GM23338 (cell line): ENCODE data around the gene ESYT2. TPM values are rescaled to one million over a fixed set of nuclear protein-coding genes. Genes with fewer than 3 reads are reported as not detected.

ENCODE experiments used
- ATAC-seq: fragments of 200-7000 bp; cut with Tn5 transposase; 3 replicates; pipeline ENCODE4 v1.9.1; 2020
- DNase-seq: peaks from one replicate; pipeline ENCODE4 v3.0.0-alpha.2; 2015; ENCODE audit warnings: low spot score
- H2AFZ ChIP-seq: fragments of 200-600 bp; sonication (generic); 2 replicates; pipeline ENCODE4 v1.8.0; 2016; ENCODE audit warnings: antibody characterized with exemption, mild to moderate bottlenecking, moderate library complexity
- H3F3A ChIP-seq: fragments of 200-600 bp; sonication (generic); replicated peaks from 2 replicates; pipeline ENCODE4 v1.8.0; 2017; ENCODE audit warnings: antibody characterized with exemption, mixed run types, low read depth
- H3K27ac ChIP-seq: fragments of 200-600 bp; sonication (generic); 2 replicates; pipeline ENCODE4 v1.6.1; 2016; ENCODE audit warnings: low read depth
- H3K27me3 ChIP-seq: fragments of 200-600 bp; sonication (generic); 2 replicates; pipeline ENCODE4 v1.8.0; 2016; ENCODE audit warnings: mild to moderate bottlenecking, mixed run types, moderate library complexity; ENCODE audit not compliant: insufficient read depth
- H3K36me3 ChIP-seq: fragments of 200-600 bp; sonication (generic); 2 replicates; pipeline ENCODE4 v1.8.0; 2016; ENCODE audit warnings: mild to moderate bottlenecking; ENCODE audit not compliant: insufficient read depth
- H3K4me1 ChIP-seq: fragments of 200-600 bp; sonication (generic); 2 replicates; pipeline ENCODE4 v1.8.0; 2016; ENCODE audit warnings: mild to moderate bottlenecking, moderate library complexity; ENCODE audit not compliant: insufficient read depth
- H3K4me2 ChIP-seq: fragments of 200-600 bp; sonication (generic); 2 replicates; pipeline ENCODE4 v1.7.1; 2017; ENCODE audit warnings: mixed run types
- H3K4me3 ChIP-seq: fragments of 200-600 bp; sonication (generic); 2 replicates; pipeline ENCODE4 v1.6.1; 2016; ENCODE audit warnings: mixed run types
- H3K79me2 ChIP-seq: fragments of 200-600 bp; sonication (generic); replicated peaks from 2 replicates; pipeline ENCODE4 v1.8.0; 2017; ENCODE audit warnings: mild to moderate bottlenecking; ENCODE audit not compliant: insufficient read depth
- H3K9me2 ChIP-seq: fragments of 200-600 bp; sonication (generic); 2 replicates; pipeline ENCODE4 v1.8.0; 2017; ENCODE audit not compliant: insufficient read depth
- H4K20me1 ChIP-seq: fragments of 200-600 bp; sonication (generic); replicated peaks from 2 replicates; pipeline ENCODE4 v1.8.0; 2017; ENCODE audit warnings: mild to moderate bottlenecking; ENCODE audit not compliant: insufficient read depth
- H3K27ac Mint-ChIP-seq: 2 replicates; pipeline ENCODE4 v1.8.0; 2020; ENCODE audit warnings: inconsistent platforms, mild to moderate bottlenecking, moderate library complexity, mixed read lengths
- H3K27me3 Mint-ChIP-seq: 3 replicates; pipeline ENCODE4 v1.8.0; 2022; ENCODE audit warnings: low read depth, mild to moderate bottlenecking, moderate library complexity, mixed read lengths, inconsistent platforms; ENCODE audit not compliant: insufficient read depth, poor library complexity
- H3K36me3 Mint-ChIP-seq: 3 replicates; pipeline ENCODE4 v1.8.0; 2021; ENCODE audit warnings: low read depth, mild to moderate bottlenecking, inconsistent platforms, moderate library complexity, mixed read lengths
- H3K4me1 Mint-ChIP-seq: 3 replicates; pipeline ENCODE4 v1.8.0; 2020; ENCODE audit warnings: mild to moderate bottlenecking, inconsistent platforms, mixed read lengths
- H3K4me3 Mint-ChIP-seq: 3 replicates; pipeline ENCODE4 v1.8.0; 2021; ENCODE audit warnings: moderate library complexity, mild to moderate bottlenecking, inconsistent platforms, mixed read lengths
- H3K9me3 Mint-ChIP-seq: 3 replicates; pipeline ENCODE4 v1.8.0; 2020; ENCODE audit warnings: moderate library complexity, mild to moderate bottlenecking, inconsistent platforms, mixed read lengths
- CREB1 ChIP-seq: fragments of 250-450 bp; sonication (Bioruptor Pico); IDR thresholded peaks from 2 replicates; pipeline ENCODE4 v1.5.0; 2020; ENCODE audit warnings: low read depth, mild to moderate bottlenecking, moderate library complexity
- EZH2phosphoT487 ChIP-seq: fragments of 200-600 bp; sonication (generic); IDR thresholded peaks from one replicate; pipeline ENCODE4 v1.8.1; 2018; ENCODE audit warnings: antibody characterized with exemption; ENCODE audit not compliant: unreplicated experiment
- NANOG ChIP-seq: IDR thresholded peaks from 2 replicates; pipeline ENCODE4 v1.6.1; 2016; ENCODE audit warnings: antibody characterized with exemption, borderline replicate concordance
- POLR2AphosphoS5 ChIP-seq: IDR thresholded peaks from 2 replicates; pipeline ENCODE4 v1.6.1; 2016; ENCODE audit warnings: antibody characterized with exemption, low read depth
- STAT1 ChIP-seq: IDR thresholded peaks from one replicate; pipeline ENCODE4 v1.6.1; 2016; ENCODE audit warnings: antibody characterized with exemption; ENCODE audit not compliant: unreplicated experiment
- ZNF331 ChIP-seq: fragments of 250-450 bp; sonication (Bioruptor Pico); IDR thresholded peaks from 2 replicates; pipeline ENCODE4 v1.5.0; 2020; ENCODE audit warnings: low read depth, mild to moderate bottlenecking, moderate library complexity
- ZNF462 ChIP-seq: fragments of 250-450 bp; sonication (Bioruptor Pico); IDR thresholded peaks from 2 replicates; pipeline ENCODE4 v1.5.0; 2020; ENCODE audit warnings: mild to moderate bottlenecking, moderate library complexity
- polyA plus RNA-seq: library from polyadenylated mRNA; unstranded; fragments of >200 nt; fragmentation: Nextera tagmentation; extraction: Ambion mirVana; gene quantifications from 2 replicates; pipeline ENCODE4 v1.2.1, GENCODE V29; 2016
- total RNA-seq: library from RNA; depleted of rRNA; stranded (reverse); fragments of >200 nt; shearing (Covaris generic); gene quantifications from 2 replicates; pipeline ENCODE4 v1.2.3, GENCODE V29; 2014

ESYT2 gene
- total and polyA plus RNA-seq, 2 experiments from 2014 or later = 9.6 to 52.7 TPM

GRCh38 chr7:158779061-158780000 is 50.0 kb downstream of the ESYT2 start (continued):
- no peak for TF ChIP-seq ZNF462 (CRISPR knock-in tag)

DNA sequence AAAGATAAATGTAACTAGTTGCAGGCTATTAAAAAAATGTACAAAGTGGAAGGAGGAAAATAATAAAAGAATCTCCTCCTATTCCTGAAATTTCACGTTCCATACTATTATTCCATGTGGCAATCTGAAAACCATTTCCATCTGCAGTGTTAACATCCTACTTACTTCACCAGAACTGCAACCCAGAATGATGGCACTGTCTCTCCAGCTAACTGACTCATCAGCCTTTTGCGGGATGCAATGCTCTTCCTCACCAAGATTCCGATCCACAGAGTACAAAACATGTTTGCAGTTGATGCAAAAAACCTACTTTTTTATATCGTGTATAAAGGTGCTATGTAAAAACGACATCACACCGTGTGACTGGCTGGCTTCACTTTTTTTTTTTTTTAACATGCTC is 50.8 kb downstream of the ESYT2 start:
- Mint-ChIP-seq H3K4me1 (peaks cover 5% of the 10 kb centered on the region; the same call in 2 of the 3 replicates), H3K27me3 (peaks cover 2% of the 10 kb centered on the region), H3K9me3 (no peaks in the 10 kb centered on the region), H3K4me3 (no peak overlapping the region), H3K36me3 (no peaks in the 10 kb centered on the region), H3K27ac (no peak overlapping the region)
- no peaks in the 10 kb centered on the region; the same call in 1 of the 2 replicates for H3K79me2 ChIP-seq
- H3K4me1 ChIP-seq = no peaks in the 10 kb centered on the region
- no peaks in the 10 kb centered on the region for H3K27me3 ChIP-seq
- H4K20me1 ChIP-seq = peaks cover 13% of the 10 kb centered on the region; the same call in 1 of the 2 replicates
- ATAC-seq = no peak
- peaks cover 12% of the 10 kb centered on the region for H3K36me3 ChIP-seq
- H3F3A ChIP-seq = peaks cover 16% of the 10 kb centered on the region
- no peak overlapping the region for H3K27ac ChIP-seq
- no peak overlapping the region for H3K4me3 ChIP-seq
- H3K9me2 ChIP-seq = peaks cover 11% of the 10 kb centered on the region; the same call in 1 of the 2 replicates
- H2AFZ ChIP-seq = no peak overlapping the region
- no peak for DNase-seq
- no peak overlapping the region for H3K4me2 ChIP-seq
- TF ChIP-seq CREB1 (CRISPR knock-in tag) = no peak
- TF ChIP-seq STAT1 = no peak
- TF ChIP-seq ZNF331 (CRISPR knock-in tag) = no peak
- no peak for TF ChIP-seq EZH2phosphoT487
- TF ChIP-seq NANOG = no peak
- TF ChIP-seq POLR2AphosphoS5 = no peak
- no peak for TF ChIP-seq ZNF462 (CRISPR knock-in tag)
